ENCODE results near the gene XXYLT1. TPM values are rescaled to one million over a fixed set of nuclear protein-coding genes. Genes with fewer than 3 reads are reported as not detected.

The XXYLT1 gene
- total RNA-seq, 1 donor: 32.8 TPM

DNA sequence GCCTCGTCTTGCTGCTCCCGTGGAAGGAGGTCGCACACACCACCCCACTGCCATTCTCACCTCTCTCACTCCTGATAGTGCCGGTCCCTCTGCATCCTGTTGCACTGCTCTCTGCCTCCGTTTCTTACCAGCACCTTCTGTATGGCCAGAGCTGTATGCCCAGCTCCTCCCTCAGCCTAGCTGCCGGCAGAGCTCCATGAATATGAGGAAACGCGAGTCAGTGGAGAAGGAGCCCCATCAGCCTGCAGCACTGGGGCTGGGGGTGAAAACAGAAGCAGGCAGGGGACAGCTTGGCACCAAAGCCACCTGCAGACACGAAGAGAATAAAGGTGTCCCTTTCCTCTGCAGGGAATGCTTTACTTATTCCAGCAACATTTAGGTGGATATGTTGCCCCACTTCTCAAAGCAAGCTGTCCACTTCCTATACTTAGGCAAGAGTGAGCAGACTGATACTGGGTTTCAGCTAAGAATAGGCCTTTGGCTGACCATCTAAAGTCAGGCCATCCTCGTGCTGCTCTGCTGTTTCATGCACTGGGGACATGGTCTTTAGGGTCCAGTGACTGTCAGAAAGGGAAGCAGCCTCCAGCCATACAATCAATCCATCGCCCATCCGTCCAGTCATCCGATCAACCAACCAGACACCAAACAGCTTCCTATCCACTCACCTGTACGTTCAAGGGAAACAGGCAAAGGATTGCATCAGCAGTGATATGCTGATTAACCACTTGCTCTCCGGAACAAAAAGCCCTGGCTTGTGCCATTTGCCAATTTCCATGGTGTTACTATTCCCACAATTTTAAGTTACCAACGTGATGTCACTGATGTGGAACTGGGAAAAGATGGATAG, 222.7 kb downstream of the XXYLT1 start:
- H3K4me3 ChIP-seq (ENCODE audit: low read depth, low read length): no peak overlapping the region
- TF ChIP-seq CTCF (IDR thresholded peaks at IDR 0.05; ENCODE audit: insufficient read depth, low read depth, low read length): no peak
- no peak for DNase-seq (ENCODE audit: low read depth)

GRCh38 chr3:195047536-195047935, 223.4 kb downstream of the XXYLT1 start:
- no peak for DNase-seq (ENCODE audit: low read depth)
- no peak for TF ChIP-seq CTCF (IDR thresholded peaks at IDR 0.05; ENCODE audit: insufficient read depth, low read depth, low read length)
- no peak overlapping the region for H3K4me3 ChIP-seq (ENCODE audit: low read depth, low read length)

GRCh38 chr3:195046441-195046840, 224.5 kb downstream of the XXYLT1 start:
- no peak for DNase-seq (ENCODE audit: low read depth)
- TF ChIP-seq CTCF (IDR thresholded peaks at IDR 0.05; ENCODE audit: insufficient read depth, low read depth, low read length): no peak
- no peak overlapping the region for H3K4me3 ChIP-seq (ENCODE audit: low read depth, low read length)

GRCh38 chr3:195045481-195046210, 225.3 kb downstream of the XXYLT1 start:
- no peak overlapping the region for H3K4me3 ChIP-seq (ENCODE audit: low read depth, low read length)
- DNase-seq (ENCODE audit: low read depth): no peak
- no peak for TF ChIP-seq CTCF (IDR thresholded peaks at IDR 0.05; ENCODE audit: insufficient read depth, low read depth, low read length)

- DNase-seq (ENCODE audit: low read depth): no peak
- TF ChIP-seq CTCF (IDR thresholded peaks at IDR 0.05; ENCODE audit: insufficient read depth, low read depth, low read length): no peak
- no peak overlapping the region for H3K4me3 ChIP-seq (ENCODE audit: low read depth, low read length)
These were observed 226.5 kb downstream of the XXYLT1 start for GRCh38 chr3:195044411-195044810.

DNA sequence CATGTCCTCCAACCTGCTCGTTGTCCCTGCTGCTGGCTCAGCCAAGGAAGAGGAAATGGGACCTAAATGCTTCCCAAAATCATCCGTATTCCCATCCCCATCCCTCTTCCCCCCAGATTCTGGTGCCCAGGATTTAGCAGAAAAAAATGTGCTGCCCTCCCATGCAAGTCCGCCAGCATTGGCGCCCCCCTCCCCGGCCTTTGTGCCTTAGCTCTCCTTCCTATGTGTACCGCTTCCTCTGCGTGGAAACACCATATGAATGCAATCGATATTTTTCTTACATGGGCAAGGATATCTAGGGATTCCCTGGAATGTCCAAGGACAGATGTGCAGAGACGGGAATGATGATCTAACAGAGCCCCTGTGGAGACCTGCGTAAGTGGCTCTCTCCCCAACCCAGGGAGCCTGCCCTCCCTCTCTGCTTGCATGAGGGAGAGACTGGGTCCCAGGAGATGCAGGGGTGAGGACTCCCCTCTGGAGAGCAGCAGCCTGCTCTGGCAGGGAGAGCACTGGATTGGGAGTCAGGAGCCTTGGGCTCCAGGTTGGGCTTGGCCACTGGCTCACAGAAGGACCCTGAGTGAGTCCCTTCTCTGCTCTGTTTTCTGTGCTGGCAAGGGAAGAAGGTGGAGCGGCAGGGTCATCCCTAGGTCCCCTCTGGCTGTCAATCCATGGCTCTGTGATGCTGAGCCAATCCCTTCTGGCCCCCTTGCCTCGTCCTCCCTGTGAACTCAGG, 227.2 kb downstream of the XXYLT1 start:
- no peak overlapping the region for H3K4me3 ChIP-seq (ENCODE audit: low read depth, low read length)
- TF ChIP-seq CTCF (IDR thresholded peaks at IDR 0.05; ENCODE audit: insufficient read depth, low read depth, low read length): no peak
- no peak for DNase-seq (ENCODE audit: low read depth)

Data from fibroblast of villous mesenchyme (primary cell).